Erythroblast (primary cell): Measurements from ENCODE around the gene MAGEH1.
"Not testable (repeated sequence)": the region's sequence is repeated elsewhere in the genome, so short reads cannot be mapped to it uniquely, and the experiment has no call there.

ENCODE experiments used
- GATA1 ChIP-seq: IDR thresholded peaks from 2 replicates; pipeline ENCODE4 v1.6.1; 2011; ENCODE audit warnings: low read depth, mild to moderate bottlenecking, control low read depth, low read length, moderate library complexity
- POLR2A ChIP-seq: IDR thresholded peaks from 2 replicates; pipeline ENCODE4 v1.6.1; 2011; ENCODE audit warnings: mild to moderate bottlenecking, low read length

- TF ChIP-seq POLR2A, GATA1: not testable (repeated sequence)
These were observed 13.9 kb downstream of the MAGEH1 start for GRCh38 chrX:55465791-55466190.
